ENCODE results near the gene CACYBP. TPM values are rescaled to one million over a fixed set of nuclear protein-coding genes. Genes with fewer than 3 reads are reported as not detected.
"Not testable (repeated sequence)": the region's sequence is repeated elsewhere in the genome, so short reads cannot be mapped to it uniquely, and the experiment has no call there.

CACYBP gene
- total and polyA plus RNA-seq, 12 donors, result 20.2 to 106 (median 53.1) TPM

GRCh38 chr1:175040324-175040879 is 40.7 kb downstream of the CACYBP start:
- Histone ChIP-seq H3K4me3 (no peak overlapping the region), H3K36me3 (no peaks in the 10 kb centered on the region), H3K27me3 (no peaks in the 10 kb centered on the region), H3K4me1 (no peaks in the 10 kb centered on the region), H3K27ac (no peak overlapping the region), H3K9me3 (no peaks in the 10 kb centered on the region)
- intact Hi-C loops (cut with DNase I), result loop anchor here in 1 of 10 donors (5.0 kb wide), 1 partner anchor 72 kb away; no protein-coding TSS in a partner anchor
- TF ChIP-seq CTCF (IDR thresholded peaks at IDR 0.05), result no peak
- DNase-seq, result no peak
- ATAC-seq, result no peak
- 67 to 74% methylated on average over 4 of the region's 4 CpGs for WGBS, 2 donors

- intact Hi-C loops (cut with DNase I), result loop anchor here in 1 of 10 donors (5.0 kb wide), 1 partner anchor 70 kb away; no protein-coding TSS in a partner anchor
- Histone ChIP-seq H3K36me3 (no peaks in the 10 kb centered on the region), H3K27ac (no peak overlapping the region), H3K4me1 (no peaks in the 10 kb centered on the region), H3K4me3 (no peak overlapping the region), H3K9me3 (no peaks in the 10 kb centered on the region), H3K27me3 (no peaks in the 10 kb centered on the region)
- no peak for DNase-seq
- 80% methylated on average over 3 of the region's 3 CpGs for WGBS, 2 donors
- TF ChIP-seq CTCF (IDR thresholded peaks at IDR 0.05), result no peak
- ATAC-seq, result no peak
These were observed 42.9 kb downstream of the CACYBP start for GRCh38 chr1:175042650-175043049.

GRCh38 chr1:175043824-175044223 is 44.1 kb downstream of the CACYBP start:
- H3K4me3 ChIP-seq, result no peak overlapping the region
- intact Hi-C loops (cut with DNase I), result loop anchor here in 1 of 10 donors (5.0 kb wide), 1 partner anchor 68 kb away; no protein-coding TSS in a partner anchor
- H3K36me3 ChIP-seq, result no peaks in the 10 kb centered on the region
- no peaks in the 10 kb centered on the region for H3K4me1 ChIP-seq
- no peak for ATAC-seq
- no peaks in the 10 kb centered on the region for H3K27me3 ChIP-seq
- TF ChIP-seq CTCF (IDR thresholded peaks at IDR 0.05), result no peak
- H3K27ac ChIP-seq, result no peak overlapping the region
- WGBS, 2 donors, result 39 to 51% methylated on average over 19 of the region's 19 CpGs
- H3K9me3 ChIP-seq, result no peaks in the 10 kb centered on the region
- no peak for DNase-seq

GRCh38 chr1:175044591-175044990 is 44.8 kb downstream of the CACYBP start:
- not testable (repeated sequence) for H3K27ac ChIP-seq, H3K4me3 ChIP-seq, H3K27me3 ChIP-seq, ATAC-seq, DNase-seq, H3K9me3 ChIP-seq, H3K4me1 ChIP-seq, H3K36me3 ChIP-seq
- 89 to 95% methylated on average over 18 of the region's 18 CpGs for WGBS, 2 donors
- intact Hi-C loops (cut with DNase I), result loop anchor here in 1 of 10 donors (5.0 kb wide), 1 partner anchor 68 kb away; no protein-coding TSS in a partner anchor

- no peak for DNase-seq
These were observed 45.4 kb downstream of the CACYBP start for GRCh38 chr1:175045097-175045496.

More at GRCh38 chr1:175045097-175045496, 45.4 kb downstream of the CACYBP start:
- Histone ChIP-seq H3K36me3 (no peaks in the 10 kb centered on the region), H3K27me3 (peaks cover 0 to 11% (median 0%) of the 10 kb centered on the region in 7 donors), H3K4me1 (no peaks in the 10 kb centered on the region), H3K4me3 (no peak overlapping the region), H3K9me3 (no peaks in the 10 kb centered on the region), H3K27ac (no peak overlapping the region)
- TF ChIP-seq CTCF (IDR thresholded peaks at IDR 0.05), result no peak
- WGBS, 2 donors, result 92 to 96% methylated on average over 19 of the region's 19 CpGs
- intact Hi-C loops (cut with DNase I), result no loop called here
- ATAC-seq, result no peak

Measured in heart right ventricle (tissue), 16 donors.